HG02642 (cell line): Measurements from ENCODE around the gene IL36RN.

Experiments
- ATAC-seq: cut with Tn5 transposase; IDR thresholded peaks from one replicate; pipeline ENCODE4 v1.9.1; 2021; ENCODE audit warnings: mild to moderate bottlenecking; ENCODE audit not compliant: unreplicated experiment, poor library complexity

Gene IL36RN

DNA sequence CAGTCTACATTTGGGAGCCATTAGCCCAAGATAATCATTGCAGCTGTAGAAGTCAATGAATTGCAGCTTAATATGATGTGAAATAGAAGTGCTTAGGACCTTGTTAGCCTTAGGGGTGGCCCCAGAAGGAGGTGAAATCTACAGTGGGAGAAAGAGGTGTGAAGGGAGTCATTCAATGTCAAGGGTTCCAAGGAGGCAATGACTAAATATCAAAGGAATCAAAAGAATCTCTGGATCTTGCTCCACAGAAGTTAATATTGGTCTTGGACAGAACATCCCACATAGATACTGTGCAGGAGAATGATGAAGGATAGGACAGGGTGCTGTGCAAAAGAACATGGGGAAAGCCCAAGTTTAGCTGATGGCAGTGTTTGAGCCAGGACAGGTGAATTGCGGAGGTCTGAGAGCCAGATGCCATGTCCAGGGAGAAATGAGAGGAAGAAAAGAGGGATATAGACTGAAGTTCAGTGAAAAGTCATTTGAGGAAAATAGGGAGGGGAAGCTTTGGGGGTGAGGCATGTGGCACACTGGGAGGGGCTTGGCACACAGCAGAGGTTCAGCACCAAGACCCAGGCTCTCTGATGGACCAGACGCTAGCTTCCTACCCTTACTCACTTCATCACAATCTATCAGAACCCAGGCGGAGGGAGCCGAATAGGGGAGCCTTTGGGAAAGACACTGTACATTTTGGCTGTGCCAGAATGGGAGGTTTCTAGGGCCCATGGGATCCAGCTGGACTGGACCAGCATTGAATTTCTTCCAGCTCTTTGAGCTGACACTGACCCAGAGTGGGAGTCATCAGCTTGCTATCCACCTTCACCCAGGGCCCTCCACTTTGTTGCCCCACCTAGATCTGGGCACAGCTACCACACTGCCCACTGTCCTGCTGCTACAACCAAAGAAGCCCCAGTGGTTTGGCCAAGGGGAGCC lies 10.9 kb downstream of the IL36RN start:
- no peak for ATAC-seq

GRCh38 chr2:113070606-113070975 lies 11.6 kb downstream of the IL36RN start:
- no peak for ATAC-seq

- no peak for ATAC-seq
Observed at GRCh38 chr2:113072584-113072983, 13.6 kb downstream of the IL36RN start.

- no peak for ATAC-seq
Observed at GRCh38 chr2:113073325-113073834, 14.4 kb downstream of the IL36RN start.

DNA sequence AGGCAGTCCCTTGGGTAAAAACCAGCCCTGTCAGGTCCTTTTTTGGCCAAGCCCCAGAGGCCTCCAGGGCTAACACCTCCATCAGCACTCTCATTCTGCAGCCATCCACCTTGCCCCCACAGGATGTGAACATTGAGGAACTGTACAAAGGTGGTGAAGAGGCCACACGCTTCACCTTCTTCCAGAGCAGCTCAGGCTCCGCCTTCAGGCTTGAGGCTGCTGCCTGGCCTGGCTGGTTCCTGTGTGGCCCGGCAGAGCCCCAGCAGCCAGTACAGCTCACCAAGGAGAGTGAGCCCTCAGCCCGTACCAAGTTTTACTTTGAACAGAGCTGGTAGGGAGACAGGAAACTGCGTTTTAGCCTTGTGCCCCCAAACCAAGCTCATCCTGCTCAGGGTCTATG lies 16.0 kb downstream of the IL36RN start:
- no peak for ATAC-seq

DNA sequence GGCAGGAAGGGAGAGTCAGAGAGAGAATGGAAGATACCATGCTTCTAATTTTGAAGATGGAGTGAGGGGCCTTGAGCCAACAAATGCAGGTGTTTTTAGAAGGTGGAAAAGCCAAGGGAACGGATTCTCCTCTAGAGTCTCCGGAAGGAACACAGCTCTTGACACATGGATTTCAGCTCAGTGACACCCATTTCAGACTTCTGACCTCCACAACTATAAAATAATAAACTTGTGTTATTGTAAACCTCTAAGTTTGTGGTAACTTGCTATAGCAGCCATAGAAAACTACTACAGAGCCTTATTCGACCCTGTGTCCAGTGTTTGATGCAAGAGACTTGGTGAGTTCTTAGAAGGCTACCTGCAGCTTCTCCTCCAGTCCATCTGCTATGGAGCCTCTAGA lies 16.6 kb downstream of the IL36RN start:
- no peak for ATAC-seq

DNA sequence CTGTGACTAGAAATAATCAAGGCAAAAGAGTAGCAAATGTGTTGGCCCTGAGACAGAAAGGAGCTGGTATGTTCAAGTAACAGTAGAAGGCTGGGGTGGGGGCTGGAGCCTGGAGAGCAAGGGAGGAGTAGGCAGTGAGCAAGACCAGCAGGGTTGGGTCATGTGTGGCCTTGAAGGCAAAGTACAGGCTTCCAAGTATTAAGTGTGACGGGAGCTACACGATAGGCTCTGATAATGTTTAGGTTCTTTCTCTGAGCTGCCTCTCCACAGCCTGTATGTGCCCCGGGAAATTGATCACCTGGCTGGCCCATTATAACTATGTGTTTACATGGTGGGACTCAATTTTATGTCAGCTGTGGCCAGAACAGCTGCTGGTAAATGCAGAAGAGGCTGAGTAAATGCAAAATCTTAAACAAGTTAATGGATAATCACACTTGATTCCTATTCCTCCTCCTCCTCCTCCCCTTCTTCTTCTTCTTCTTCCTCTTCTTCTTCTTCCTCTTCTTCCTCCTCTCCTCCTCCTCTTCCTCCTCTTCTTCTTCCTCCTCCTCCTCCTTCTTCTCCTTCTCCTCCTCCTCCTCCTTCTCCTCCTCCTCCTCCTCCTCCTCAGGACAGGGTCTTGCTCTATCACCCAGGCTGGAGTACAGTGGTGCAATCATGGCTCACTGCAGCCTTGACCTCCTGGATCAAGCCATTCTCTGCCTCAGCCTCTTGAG lies 18.1 kb downstream of the IL36RN start:
- ATAC-seq = no peak

GRCh38 chr2:113077921-113078320 lies 18.9 kb downstream of the IL36RN start:
- no peak for ATAC-seq

DNA sequence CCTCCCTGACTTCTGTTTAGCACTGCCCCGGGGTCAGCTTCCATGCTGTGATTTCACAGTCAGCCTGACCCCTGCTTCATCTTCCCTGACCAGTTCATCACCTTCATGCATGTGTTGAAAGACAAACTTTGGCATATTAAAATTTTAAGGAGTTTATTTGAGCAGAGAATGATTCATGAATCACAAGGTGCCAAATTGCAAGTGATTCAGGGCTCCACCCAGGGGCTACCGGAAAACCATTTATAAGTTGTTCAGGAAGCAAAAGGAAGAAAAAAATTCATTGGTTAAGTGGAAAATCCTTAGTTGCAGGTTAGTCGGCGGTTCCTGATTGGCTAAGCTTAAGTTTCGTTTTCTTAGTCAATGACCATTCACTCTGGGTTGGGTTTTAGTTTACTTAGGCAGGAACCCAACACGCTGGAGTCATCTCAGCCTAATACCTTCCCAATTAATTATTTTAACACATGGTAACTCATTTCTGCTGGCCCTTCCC lies 19.4 kb downstream of the IL36RN start:
- no peak for ATAC-seq

DNA sequence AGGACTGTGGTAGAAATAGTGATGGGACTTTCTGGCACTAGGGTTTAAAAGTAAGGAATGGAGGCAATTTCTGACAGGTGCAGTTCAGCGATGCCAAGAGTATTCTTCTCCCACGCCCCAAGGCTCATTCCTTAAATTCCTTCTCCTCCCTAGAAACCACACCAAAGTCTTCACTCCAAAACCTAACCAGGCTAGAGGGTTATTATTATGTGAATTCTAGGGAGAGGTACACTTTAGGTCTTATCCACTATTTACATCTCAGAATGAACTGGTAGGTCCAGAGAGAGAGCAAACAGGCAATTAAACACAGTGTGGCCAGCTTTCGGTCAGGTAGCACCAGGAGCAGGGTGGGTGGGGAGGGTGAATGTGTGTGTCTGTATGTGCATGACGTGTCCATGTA lies 20.1 kb downstream of the IL36RN start:
- no peak for ATAC-seq

DNA sequence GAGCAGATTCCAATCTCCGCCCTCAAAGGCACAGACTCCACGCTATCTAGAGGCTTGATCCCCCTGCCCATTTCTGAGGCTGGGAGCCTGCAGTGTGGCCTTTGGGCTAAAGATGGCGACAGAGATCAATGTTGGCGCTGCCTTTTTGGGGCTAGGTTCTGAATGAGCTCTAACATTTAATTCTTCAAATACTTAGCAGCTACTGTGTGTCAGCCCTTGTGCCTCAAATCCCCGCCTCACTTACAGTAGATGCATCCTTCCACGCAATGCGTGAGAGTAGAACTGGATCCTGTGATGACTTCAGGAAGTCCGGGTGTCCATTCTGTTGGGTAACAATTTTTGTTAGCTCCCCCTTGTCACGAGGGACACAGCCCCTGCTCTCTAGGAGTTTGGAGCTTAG lies 21.1 kb downstream of the IL36RN start:
- no peak for ATAC-seq

- no peak for ATAC-seq
Observed at GRCh38 chr2:113081488-113082210, 22.7 kb downstream of the IL36RN start.

GRCh38 chr2:113083296-113083695 lies 24.3 kb downstream of the IL36RN start:
- ATAC-seq = no peak

DNA sequence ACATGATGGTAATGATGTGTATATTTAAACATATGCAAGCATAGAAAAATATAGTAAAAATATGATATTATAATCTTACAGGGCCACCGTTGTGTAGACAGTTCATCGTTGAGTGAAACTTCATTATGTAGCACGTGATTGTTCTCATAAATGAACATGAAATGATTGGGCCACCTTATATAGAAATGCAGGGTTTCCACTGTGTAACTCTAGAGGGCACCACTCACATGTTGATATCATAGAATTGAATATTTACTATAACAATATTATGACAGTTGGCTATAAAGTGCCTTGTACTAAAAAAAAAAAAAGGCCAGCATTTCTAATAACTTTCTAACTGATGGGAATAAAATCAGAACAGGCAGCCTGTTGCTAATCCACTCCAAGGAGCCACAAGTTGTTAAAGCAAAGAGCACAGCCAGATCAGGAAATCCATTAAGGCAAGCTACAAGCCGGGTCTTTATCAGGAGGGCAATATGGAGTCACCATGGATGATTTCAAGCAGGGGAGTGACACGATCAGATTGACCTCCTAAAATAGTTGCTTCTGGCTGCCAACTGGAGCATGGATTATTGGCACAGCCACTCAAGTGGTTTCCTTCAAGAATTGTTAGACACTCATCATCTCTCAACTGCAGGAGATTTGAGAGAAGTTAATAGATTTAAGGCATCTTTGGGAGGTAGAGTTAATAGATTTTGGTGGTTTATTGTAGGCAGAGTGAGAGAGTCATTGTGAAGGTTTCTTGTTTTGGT lies 25.4 kb downstream of the IL36RN start:
- ATAC-seq = no peak

DNA sequence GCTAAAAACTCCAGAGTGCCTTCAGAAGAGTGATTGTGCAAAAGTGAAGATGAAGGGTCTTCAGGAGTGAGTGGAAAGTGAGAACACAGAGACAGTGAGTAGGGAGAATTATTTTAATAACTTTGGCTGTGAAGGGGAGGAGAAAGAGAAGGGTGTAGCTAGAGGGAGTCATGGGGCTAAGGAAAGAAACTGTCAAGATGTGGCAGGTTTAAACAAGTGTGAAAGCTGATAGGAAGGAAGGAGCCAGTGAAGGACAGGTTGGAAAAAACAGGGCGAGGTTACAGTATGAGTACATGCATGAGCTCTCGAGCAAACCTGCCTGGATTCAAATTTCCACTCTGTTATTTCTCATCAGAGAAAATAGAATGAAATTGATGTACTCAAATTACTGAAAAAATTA lies 26.5 kb downstream of the IL36RN start:
- no peak for ATAC-seq

DNA sequence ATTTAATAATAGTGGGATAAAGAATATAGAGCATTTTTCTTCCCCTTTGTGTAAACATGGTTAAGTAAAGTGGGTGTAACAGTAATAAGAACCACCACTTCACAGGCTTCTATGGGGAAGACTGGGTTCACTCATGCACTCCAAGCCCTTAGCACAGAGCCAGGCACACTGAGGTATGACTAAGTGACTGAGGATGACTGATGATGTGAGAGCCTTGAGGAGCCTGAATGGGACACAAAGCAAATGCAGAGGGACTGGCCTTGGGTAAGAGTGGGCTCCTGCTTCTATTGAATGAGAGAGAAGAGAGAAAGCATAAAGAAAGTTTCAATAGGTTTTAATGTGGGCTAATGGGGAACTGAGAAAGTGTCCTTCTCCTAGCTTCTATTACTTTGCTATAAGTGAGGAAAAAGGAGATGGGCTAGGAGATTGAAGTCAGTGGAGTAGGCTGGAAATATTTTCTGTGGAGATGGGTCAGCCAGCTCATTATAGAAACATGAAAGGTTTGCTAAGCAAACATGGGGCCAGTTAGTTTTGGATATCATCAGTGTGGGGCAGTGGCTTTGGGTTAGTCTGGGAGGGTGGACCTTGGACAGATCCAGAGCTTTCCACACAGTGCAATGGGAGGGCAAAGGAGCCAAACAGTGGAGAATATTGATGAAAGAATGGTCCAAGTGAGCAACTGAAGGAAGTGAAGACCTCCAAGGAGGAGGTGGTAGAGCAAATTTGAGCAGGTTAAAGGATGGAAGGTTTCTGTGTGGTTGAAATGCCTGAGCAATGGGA lies 29.4 kb downstream of the IL36RN start:
- ATAC-seq = no peak

GRCh38 chr2:113089916-113090315 lies 30.9 kb downstream of the IL36RN start:
- ATAC-seq = no peak

GRCh38 chr2:113091231-113091896 lies 32.4 kb downstream of the IL36RN start:
- ATAC-seq = no peak
